HG02678 (cell line): ENCODE measurements around the gene TNFSF13.

ENCODE experiments used
- ATAC-seq: cut with Tn5 transposase; IDR thresholded peaks from one replicate; pipeline ENCODE4 v1.9.1; 2021; ENCODE audit warnings: mild to moderate bottlenecking, moderate library complexity; ENCODE audit not compliant: unreplicated experiment

TNFSF13 gene

GRCh38 chr17:7558544-7559319 lies at the start of gene TNFSF13:
Gene TNFSF13, plus strand, starts transcription at chr17:7558750. Its CDS starts 290 bp downstream, at chr17:7559040.
- no peak for ATAC-seq

DNA sequence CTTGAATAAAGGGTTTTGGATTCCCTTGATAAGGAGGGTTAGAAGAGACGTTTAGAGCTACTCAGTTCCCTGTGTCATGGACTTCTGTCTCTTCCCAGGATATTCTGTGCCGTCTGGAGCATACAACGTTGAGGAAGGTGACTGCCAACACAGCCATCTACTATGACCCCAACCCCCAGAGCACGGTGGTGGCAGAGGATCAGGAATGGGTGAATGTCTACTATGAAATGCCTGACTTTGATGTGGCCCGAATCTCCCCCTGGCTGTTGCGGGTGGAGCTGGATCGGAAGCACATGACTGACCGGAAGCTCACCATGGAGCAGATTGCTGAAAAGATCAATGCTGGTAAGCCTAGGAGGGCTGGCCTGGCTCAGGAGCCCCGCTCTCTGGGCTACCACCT lies 49.7 kb upstream of the TNFSF13 start:
- ATAC-seq, result no peak

DNA sequence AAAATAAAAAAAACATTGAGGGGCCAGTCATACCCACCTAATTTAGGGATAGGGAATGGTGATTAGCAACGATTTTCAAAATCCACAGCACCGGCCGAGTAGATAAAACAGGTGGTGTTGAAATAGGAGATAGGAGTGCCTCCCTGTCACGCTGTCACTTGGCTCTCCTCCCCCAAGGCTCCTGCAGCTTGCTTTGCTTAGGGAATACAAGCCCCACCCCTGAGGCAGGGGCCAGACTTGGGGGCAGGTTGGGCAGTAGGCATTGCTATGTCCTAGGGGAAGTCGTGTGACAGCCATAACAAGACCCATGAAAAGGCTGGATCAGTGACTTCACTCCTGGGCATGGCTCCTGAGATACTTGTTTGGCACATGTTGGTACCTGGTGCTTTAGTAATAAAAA lies 48.6 kb upstream of the TNFSF13 start:
- no peak for ATAC-seq

DNA sequence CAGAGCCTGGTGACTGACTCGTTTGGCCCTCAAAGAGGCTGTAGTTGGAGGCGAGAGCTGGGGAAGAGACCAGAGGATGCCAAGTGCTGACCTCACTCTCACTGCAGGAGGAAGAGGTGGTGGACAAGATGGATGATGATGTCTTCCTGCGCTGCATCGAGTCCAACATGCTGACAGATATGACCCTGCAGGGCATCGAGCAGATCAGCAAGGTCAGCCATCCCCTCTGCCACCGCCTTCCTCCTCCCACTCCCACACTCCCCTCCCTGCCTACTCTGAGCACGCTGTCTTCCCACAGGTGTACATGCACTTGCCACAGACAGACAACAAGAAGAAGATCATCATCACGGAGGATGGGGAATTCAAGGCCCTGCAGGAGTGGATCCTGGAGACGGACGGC lies 47.4 kb upstream of the TNFSF13 start:
- ATAC-seq, result no peak

GRCh38 chr17:7512105-7512504 lies 46.4 kb upstream of the TNFSF13 start:
- no peak for ATAC-seq

DNA sequence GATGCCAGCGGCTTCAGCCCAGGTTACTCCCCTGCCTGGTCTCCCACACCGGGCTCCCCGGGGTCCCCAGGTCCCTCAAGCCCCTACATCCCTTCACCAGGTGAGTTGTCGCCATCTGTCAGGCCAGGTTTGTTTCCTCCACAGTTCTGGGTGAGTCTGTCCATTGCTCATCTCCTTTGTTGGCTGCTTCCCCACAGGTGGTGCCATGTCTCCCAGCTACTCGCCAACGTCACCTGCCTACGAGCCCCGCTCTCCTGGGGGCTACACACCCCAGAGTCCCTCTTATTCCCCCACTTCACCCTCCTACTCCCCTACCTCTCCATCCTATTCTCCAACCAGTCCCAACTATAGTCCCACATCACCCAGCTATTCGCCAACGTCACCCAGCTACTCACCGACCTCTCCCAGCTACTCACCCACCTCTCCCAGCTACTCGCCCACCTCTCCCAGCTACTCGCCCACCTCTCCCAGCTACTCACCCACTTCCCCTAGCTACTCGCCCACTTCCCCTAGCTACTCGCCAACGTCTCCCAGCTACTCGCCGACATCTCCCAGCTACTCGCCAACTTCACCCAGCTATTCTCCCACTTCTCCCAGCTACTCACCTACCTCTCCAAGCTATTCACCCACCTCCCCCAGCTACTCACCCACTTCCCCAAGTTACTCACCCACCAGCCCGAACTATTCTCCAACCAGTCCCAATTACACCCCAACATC lies 45.6 kb upstream of the TNFSF13 start:
- no peak for ATAC-seq

GRCh38 chr17:7513850-7514419 lies 44.6 kb upstream of the TNFSF13 start:
- no peak for ATAC-seq

GRCh38 chr17:7515911-7516610 lies 42.5 kb upstream of the TNFSF13 start:
- no peak for ATAC-seq

GRCh38 chr17:7523033-7523432 lies 35.5 kb upstream of the TNFSF13 start:
- no peak for ATAC-seq

DNA sequence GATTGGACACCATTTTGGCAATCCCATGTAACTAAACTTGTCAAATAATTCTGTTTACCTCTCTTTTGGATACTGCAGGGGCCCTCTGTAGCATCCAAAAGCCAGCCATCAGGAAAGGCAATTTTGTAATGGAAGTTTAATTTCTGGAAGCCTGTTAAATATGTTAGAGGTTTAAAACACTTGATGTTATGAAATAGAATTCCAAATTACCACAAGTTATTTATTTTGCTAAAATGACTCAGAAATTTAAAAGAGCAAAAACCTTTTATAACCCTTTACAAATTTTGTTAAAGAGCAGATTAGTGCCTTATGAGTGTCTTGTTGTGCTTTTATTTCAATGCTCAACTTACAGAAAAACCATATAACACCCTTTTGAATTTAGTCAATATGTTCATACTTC lies 29.7 kb upstream of the TNFSF13 start:
- ATAC-seq, result no peak

- no peak for ATAC-seq
These were observed 28.3 kb upstream of the TNFSF13 start for GRCh38 chr17:7530023-7530900.

DNA sequence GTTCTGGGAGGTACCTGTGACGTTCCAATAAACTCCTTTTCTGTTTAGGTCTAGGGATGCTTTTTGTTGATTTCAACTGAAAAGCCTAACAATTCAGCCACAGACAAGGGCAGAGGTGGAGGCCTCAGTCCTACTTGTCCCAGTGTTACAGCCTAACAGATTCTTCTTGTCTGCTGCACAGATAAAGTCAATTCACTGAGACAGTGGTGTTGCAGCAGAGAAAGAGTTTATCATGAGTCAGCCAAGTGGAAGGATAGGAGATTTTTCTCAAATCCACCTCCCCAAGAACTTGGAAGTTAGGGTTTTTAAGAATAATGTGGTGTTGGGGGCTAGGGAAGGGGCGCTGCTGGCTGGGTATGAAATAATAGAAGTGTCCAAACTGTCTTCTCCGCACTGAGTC lies 20.5 kb upstream of the TNFSF13 start:
- no peak for ATAC-seq

GRCh38 chr17:7538891-7539545 lies 19.5 kb upstream of the TNFSF13 start:
- no peak for ATAC-seq

DNA sequence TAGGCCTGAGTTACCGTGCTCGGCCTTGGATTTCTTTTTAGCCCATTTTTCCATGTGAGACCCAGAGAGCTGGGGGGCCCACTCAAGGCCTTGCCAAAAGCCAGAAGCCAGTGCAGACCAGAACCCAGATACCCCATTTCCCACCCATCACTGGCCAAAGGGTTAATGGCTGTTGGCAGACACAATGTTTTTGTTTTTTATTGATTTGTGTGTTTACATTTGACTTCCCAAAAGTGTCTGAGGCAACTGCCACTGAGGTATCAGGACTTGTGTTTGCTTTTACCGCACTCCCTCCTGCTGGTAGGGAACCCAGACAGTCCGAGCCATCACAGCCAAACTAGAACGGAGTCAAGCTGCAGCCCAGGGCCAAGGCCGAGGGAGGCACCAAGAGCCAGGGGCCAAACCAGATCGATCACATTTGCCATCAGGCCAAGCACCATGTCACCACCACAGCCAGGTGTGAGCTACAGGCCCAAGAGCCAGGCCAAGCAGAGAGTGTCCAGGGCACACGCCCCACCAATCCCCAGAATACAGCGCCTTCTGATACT lies 17.4 kb upstream of the TNFSF13 start:
- ATAC-seq, result no peak

DNA sequence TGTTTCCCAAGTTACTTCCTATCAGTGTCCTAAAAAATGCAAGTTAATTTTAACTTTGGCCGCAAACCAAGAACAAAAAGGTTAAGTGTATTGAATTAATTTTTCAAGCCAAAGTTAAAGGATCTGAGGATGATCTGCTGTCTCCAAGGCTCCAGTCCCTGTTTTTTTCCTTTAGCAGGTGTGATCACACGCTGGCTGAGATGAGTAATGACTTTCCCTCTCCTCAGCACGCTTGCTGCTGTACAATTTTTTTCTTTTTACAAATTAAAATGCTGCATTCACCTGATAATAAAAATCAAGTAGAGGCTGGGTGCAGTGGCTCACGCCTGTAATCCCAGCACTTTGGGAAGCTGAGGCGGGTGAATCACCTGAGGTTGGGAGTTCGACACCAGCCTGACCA lies 13.6 kb upstream of the TNFSF13 start:
- no peak for ATAC-seq

DNA sequence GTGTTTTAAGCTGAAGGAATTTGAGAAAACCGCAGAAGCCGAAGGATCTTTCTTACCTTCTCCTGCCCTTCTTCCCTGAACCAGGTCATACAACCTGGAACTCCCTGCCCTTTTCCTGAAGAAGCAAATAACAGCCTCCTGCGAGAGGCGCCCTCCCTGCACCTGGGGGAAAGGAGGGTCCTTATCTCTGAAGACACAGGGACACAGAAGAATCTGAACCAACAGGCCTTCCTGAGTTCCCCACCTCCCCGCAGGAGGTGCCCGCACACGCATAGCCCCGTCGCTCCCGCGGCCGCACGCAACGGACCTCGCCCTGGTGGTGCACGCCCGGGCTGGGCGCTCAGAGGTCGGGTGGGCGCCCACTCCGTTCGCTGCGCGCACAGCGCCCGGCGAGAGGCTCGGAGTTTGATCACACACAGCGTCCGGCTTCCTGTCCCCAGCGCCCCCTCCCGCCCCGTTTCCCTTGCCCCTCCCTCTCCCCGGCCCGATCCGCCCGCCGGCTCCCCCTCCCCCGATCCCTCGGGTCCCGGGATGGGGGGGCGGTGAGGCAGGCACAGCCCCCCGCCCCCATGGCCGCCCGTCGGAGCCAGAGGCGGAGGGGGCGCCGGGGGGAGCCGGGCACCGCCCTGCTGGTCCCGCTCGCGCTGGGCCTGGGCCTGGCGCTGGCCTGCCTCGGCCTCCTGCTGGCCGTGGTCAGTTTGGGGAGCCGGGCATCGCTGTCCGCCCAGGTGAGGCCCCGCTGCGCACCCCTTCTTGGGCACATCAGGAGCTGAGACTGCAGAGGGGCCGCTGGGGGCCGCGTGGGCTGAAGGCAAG lies 9.8 kb upstream of the TNFSF13 start, which contains the start of gene TNFSF12:
TNFSF12 (plus strand) TSS at position 474 of the 816 bp plus-strand sequence; CDS start at position 570, 96 bp downstream.
- ATAC-seq, result no peak

- ATAC-seq, result no peak
These were observed 9.0 kb upstream of the TNFSF13 start for GRCh38 chr17:7549401-7550055.

- no peak for ATAC-seq
These were observed 8.2 kb upstream of the TNFSF13 start for GRCh38 chr17:7550344-7550743.
